ENCODE results near the gene LRP2.

- no peak for TF ChIP-seq CTCF (IDR thresholded peaks at IDR 0.05; ENCODE audit: low read length)
- no peak for TF ChIP-seq EZH2phosphoT487 (IDR thresholded peaks at IDR 0.05; ENCODE audit: low read length)
- TF ChIP-seq EZH2 (optimal IDR thresholded peaks at IDR 0.05; ENCODE audit: low read depth, low read length), result no peak
Measured at GRCh38 chr2:169108099-169108884, 254.0 kb downstream of the LRP2 start.

Data from MM.1S (cell line).